ENCODE data around the gene SMIM20.

SMIM20 gene

GRCh38 chr4:25962393-25962792 is 48.4 kb downstream of the SMIM20 start:
- no peak for DNase-seq

- no peak for DNase-seq
These were observed 51.6 kb downstream of the SMIM20 start for GRCh38 chr4:25965629-25966028.

GRCh38 chr4:25966171-25966570 is 52.2 kb downstream of the SMIM20 start:
- no peak for DNase-seq

- no peak for DNase-seq
These were observed 55.5 kb downstream of the SMIM20 start for GRCh38 chr4:25969374-25970155.

GRCh38 chr4:25970226-25970675 is 56.2 kb downstream of the SMIM20 start:
- no peak for DNase-seq

- DNase-seq: no peak
These were observed 56.8 kb downstream of the SMIM20 start for GRCh38 chr4:25970691-25971432.

- DNase-seq: no peak
These were observed 58.3 kb downstream of the SMIM20 start for GRCh38 chr4:25972366-25972765.

GRCh38 chr4:25972984-25973745 is 59.1 kb downstream of the SMIM20 start:
- no peak for DNase-seq

- no peak for DNase-seq
These were observed 62.8 kb downstream of the SMIM20 start for GRCh38 chr4:25976780-25977179.

GRCh38 chr4:25977397-25978170 is 63.6 kb downstream of the SMIM20 start:
- DNase-seq: no peak

- DNase-seq: no peak
These were observed 64.3 kb downstream of the SMIM20 start for GRCh38 chr4:25978327-25978726.

All from CD4-positive, alpha-beta T cell treated with Interleukin-10 for 1 hour (primary cell).